Measurements from ENCODE around the gene C1orf56. TPM values are rescaled to one million over a fixed set of nuclear protein-coding genes. Genes with fewer than 3 reads are reported as not detected.

The C1orf56 gene
- total RNA-seq, 2 donors from 2014 or later: 5.0 to 5.3 TPM

GRCh38 chr1:151001602-151002001 lies 45.9 kb upstream of the C1orf56 start:
- Histone ChIP-seq H3K9me3 (no peaks in the 10 kb centered on the region), H3K4me3 (no peak overlapping the region), H3K36me3 (peaks cover 28% of the 10 kb centered on the region), H3K27ac (no peak overlapping the region), H3K27me3 (replicated peaks; ENCODE audit: insufficient read depth) (no peaks in the 10 kb centered on the region), H3K4me1 (ENCODE audit: control insufficient read depth in 1 of 2, low read depth in 2 of 2) (peaks cover 27 to 36% of the 10 kb centered on the region in 2 donors)
- DNase-seq (ENCODE audit: low spot score) (no peak), ATAC-seq (ENCODE audit: insufficient number of reproducible peaks, low FRiP score, low read depth) (no peak)
- no peak for TF ChIP-seq CTCF (IDR thresholded peaks at IDR 0.05)

GRCh38 chr1:151002051-151002450 lies 45.5 kb upstream of the C1orf56 start:
- Histone ChIP-seq H3K4me1 (ENCODE audit: control insufficient read depth in 1 of 2, low read depth in 2 of 2) (peaks cover 29 to 39% of the 10 kb centered on the region in 2 donors), H3K36me3 (peaks cover 24% of the 10 kb centered on the region), H3K4me3 (no peak overlapping the region), H3K27ac (no peak overlapping the region), H3K9me3 (no peaks in the 10 kb centered on the region), H3K27me3 (replicated peaks; ENCODE audit: insufficient read depth) (no peaks in the 10 kb centered on the region)
- no peak for ATAC-seq (ENCODE audit: insufficient number of reproducible peaks, low FRiP score, low read depth)
- TF ChIP-seq CTCF (IDR thresholded peaks at IDR 0.05): no peak
- no peak for DNase-seq (ENCODE audit: low spot score)

GRCh38 chr1:151002611-151003010 lies 44.9 kb upstream of the C1orf56 start:
- H3K27ac ChIP-seq: no peak overlapping the region
- no peak for TF ChIP-seq CTCF (IDR thresholded peaks at IDR 0.05)
- no peaks in the 10 kb centered on the region for H3K27me3 ChIP-seq (replicated peaks; ENCODE audit: insufficient read depth)
- ATAC-seq (ENCODE audit: insufficient number of reproducible peaks, low FRiP score, low read depth) (no peak), DNase-seq (ENCODE audit: low spot score) (no peak)
- H3K4me1 ChIP-seq (ENCODE audit: control insufficient read depth in 1 of 2, low read depth in 2 of 2): peaks cover 34 to 44% of the 10 kb centered on the region in 2 donors
- H3K9me3 ChIP-seq: no peaks in the 10 kb centered on the region
- H3K4me3 ChIP-seq: no peak overlapping the region
- peaks cover 18% of the 10 kb centered on the region for H3K36me3 ChIP-seq

- no peak for DNase-seq (ENCODE audit: low spot score)
- H3K9me3 ChIP-seq: no peaks in the 10 kb centered on the region
- peaks cover 36 to 48% of the 10 kb centered on the region in 2 donors for H3K4me1 ChIP-seq (ENCODE audit: control insufficient read depth in 1 of 2, low read depth in 2 of 2)
- TF ChIP-seq CTCF (IDR thresholded peaks at IDR 0.05): no peak
- no peak overlapping the region for H3K27ac ChIP-seq
- ATAC-seq (ENCODE audit: insufficient number of reproducible peaks, low FRiP score, low read depth): no peak
- H3K27me3 ChIP-seq (replicated peaks; ENCODE audit: insufficient read depth): no peaks in the 10 kb centered on the region
- H3K36me3 ChIP-seq: peaks cover 13% of the 10 kb centered on the region
- no peak overlapping the region for H3K4me3 ChIP-seq
These were observed 44.4 kb upstream of the C1orf56 start for GRCh38 chr1:151003180-151003579.

GRCh38 chr1:151005729-151006319 lies 41.7 kb upstream of the C1orf56 start:
- Histone ChIP-seq H3K27me3 (replicated peaks; ENCODE audit: insufficient read depth) (no peaks in the 10 kb centered on the region), H3K36me3 (no peaks in the 10 kb centered on the region), H3K27ac (peak overlapping the region; percentile 73 to 74), H3K9me3 (no peaks in the 10 kb centered on the region), H3K4me1 (ENCODE audit: control insufficient read depth in 1 of 2, low read depth in 2 of 2) (peaks cover 36 to 63% of the 10 kb centered on the region in 2 donors), H3K4me3 (peak overlapping the region; percentile 75)
- DNase-seq (ENCODE audit: low spot score) (no peak), ATAC-seq (ENCODE audit: insufficient number of reproducible peaks, low FRiP score, low read depth) (no peak)
- no peak for TF ChIP-seq CTCF (IDR thresholded peaks at IDR 0.05)

All from thoracic aorta (tissue), 2 donors.